MM.1S (cell line): ENCODE measurements around the gene NAMPT.

Experiments
- DNase-seq: peaks from one replicate; pipeline ENCODE4 v3.0.0-alpha.2; 2015
- H2AFZ ChIP-seq: fragments of 300-600 bp; sonication (generic); 2 replicates; pipeline ENCODE4 v1.6.0; 2016; ENCODE audit warnings: antibody characterized with exemption, low read length
- H3F3A ChIP-seq: fragments of 300-600 bp; sonication (generic); 2 replicates; pipeline ENCODE4 v1.6.1; 2016; ENCODE audit warnings: mild to moderate bottlenecking, antibody characterized with exemption, low read length, moderate library complexity, mixed read lengths; ENCODE audit not compliant: insufficient read depth
- H3K27ac ChIP-seq: fragments of 300-600 bp; sonication (generic); 2 replicates; pipeline ENCODE4 v1.5.1; 2016; ENCODE audit warnings: mild to moderate bottlenecking, low read length
- H3K27me3 ChIP-seq: fragments of 300-600 bp; sonication (generic); replicated peaks from 2 replicates; pipeline ENCODE4 v1.6.0; 2016; ENCODE audit warnings: low read length; ENCODE audit not compliant: insufficient read depth
- H3K36me3 ChIP-seq: fragments of 300-600 bp; sonication (generic); replicated peaks from 2 replicates; pipeline ENCODE4 v1.6.1; 2016; ENCODE audit warnings: mild to moderate bottlenecking, low read length, mixed read lengths; ENCODE audit not compliant: insufficient read depth
- H3K4me1 ChIP-seq: fragments of 300-600 bp; sonication (generic); 2 replicates; pipeline ENCODE4 v1.6.1; 2016; ENCODE audit warnings: low read length, mixed read lengths
- H3K4me2 ChIP-seq: fragments of 300-600 bp; sonication (generic); 2 replicates; pipeline ENCODE4 v1.6.0; 2016; ENCODE audit warnings: low read depth, low read length
- H3K4me3 ChIP-seq: fragments of 300-600 bp; sonication (generic); 2 replicates; pipeline ENCODE4 v1.5.1; 2016; ENCODE audit warnings: low read length, mixed read lengths
- H3K79me2 ChIP-seq: fragments of 300-600 bp; sonication (generic); 2 replicates; pipeline ENCODE4 v1.6.1; 2016; ENCODE audit warnings: mixed run types, low read length, mixed read lengths
- H3K9ac ChIP-seq: fragments of 300-600 bp; sonication (generic); 2 replicates; pipeline ENCODE4 v1.6.1; 2016; ENCODE audit warnings: low read length, mixed read lengths
- H3K9me2 ChIP-seq: fragments of 300-600 bp; sonication (generic); replicated peaks from 2 replicates; pipeline ENCODE4 v1.6.1; 2016; ENCODE audit warnings: mild to moderate bottlenecking, low read length, mixed read lengths; ENCODE audit not compliant: insufficient read depth
- H3K9me3 ChIP-seq: fragments of 300-600 bp; sonication (generic); replicated peaks from 2 replicates; pipeline ENCODE4 v1.6.1; 2016; ENCODE audit warnings: mild to moderate bottlenecking, low read length, mixed read lengths; ENCODE audit not compliant: insufficient read depth
- H4K20me1 ChIP-seq: fragments of 300-600 bp; sonication (generic); 2 replicates; pipeline ENCODE4 v1.6.1; 2016; ENCODE audit warnings: mild to moderate bottlenecking, low read length, moderate library complexity, mixed read lengths; ENCODE audit not compliant: insufficient read depth
- CTCF ChIP-seq: fragments of 300-600 bp; sonication (generic); IDR thresholded peaks from 2 replicates; pipeline ENCODE4 v1.5.1; 2016; ENCODE audit warnings: antibody characterized with exemption, low read length, mixed read lengths
- EZH2 ChIP-seq: fragments of 300-600 bp; sonication (generic); optimal IDR thresholded peaks from 2 replicates; pipeline ENCODE3; 2017; ENCODE audit warnings: low read depth, mild to moderate bottlenecking, antibody characterized with exemption, low read length, mixed read lengths
- EZH2phosphoT487 ChIP-seq: fragments of 300-600 bp; sonication (generic); IDR thresholded peaks from 2 replicates; pipeline ENCODE4 v1.6.1; 2018; ENCODE audit warnings: antibody characterized with exemption, low read length

NAMPT gene

GRCh38 chr7:106247841-106248240, 36.9 kb downstream of the NAMPT start:
- H2AFZ ChIP-seq: no peak overlapping the region
- TF ChIP-seq EZH2 (no peak), EZH2phosphoT487 (no peak), CTCF (no peak)
- H3K9me2 ChIP-seq: no peaks in the 10 kb centered on the region
- no peaks in the 10 kb centered on the region for H3F3A ChIP-seq
- H3K4me2 ChIP-seq: no peak overlapping the region
- H3K27me3 ChIP-seq: no peaks in the 10 kb centered on the region
- no peak overlapping the region for H3K27ac ChIP-seq
- H3K79me2 ChIP-seq: no peaks in the 10 kb centered on the region
- H3K9me3 ChIP-seq: no peaks in the 10 kb centered on the region
- no peaks in the 10 kb centered on the region for H4K20me1 ChIP-seq
- peaks cover 35% of the 10 kb centered on the region for H3K36me3 ChIP-seq
- no peak overlapping the region for H3K9ac ChIP-seq
- 0 out of 2 replicates have a peak, but pooled peaks cover 3% of the 10 kb centered on the region for H3K4me1 ChIP-seq
- H3K4me3 ChIP-seq: no peak overlapping the region
- DNase-seq: no peak

- H3K27me3 ChIP-seq: no peaks in the 10 kb centered on the region
- peaks cover 28% of the 10 kb centered on the region for H3K36me3 ChIP-seq
- no peak overlapping the region for H3K9ac ChIP-seq
- DNase-seq: no peak
- TF ChIP-seq EZH2phosphoT487 (no peak), CTCF (no peak), EZH2 (no peak)
- no peak overlapping the region for H3K27ac ChIP-seq
- H2AFZ ChIP-seq: no peak overlapping the region
- H3K79me2 ChIP-seq: no peaks in the 10 kb centered on the region
- H3K4me3 ChIP-seq: no peak overlapping the region
- no peaks in the 10 kb centered on the region; the same call in 1 of the 2 replicates for H3F3A ChIP-seq
- H3K9me2 ChIP-seq: no peaks in the 10 kb centered on the region
- no peaks in the 10 kb centered on the region for H3K9me3 ChIP-seq
- H3K4me2 ChIP-seq: no peak overlapping the region
- no peaks in the 10 kb centered on the region for H4K20me1 ChIP-seq
- 0 out of 2 replicates have a peak, but pooled peaks cover 3% of the 10 kb centered on the region for H3K4me1 ChIP-seq
Observed at GRCh38 chr7:106246902-106247711, 37.7 kb downstream of the NAMPT start.

- Histone ChIP-seq H3K27ac (no peak overlapping the region), H3K27me3 (no peaks in the 10 kb centered on the region), H3K4me3 (no peak overlapping the region), H3K9me2 (no peaks in the 10 kb centered on the region), H3K4me1 (no peaks in the 10 kb centered on the region), H3K79me2 (no peaks in the 10 kb centered on the region), H3F3A (no peaks in the 10 kb centered on the region; the same call in 1 of the 2 replicates), H3K9me3 (no peaks in the 10 kb centered on the region), H3K36me3 (peaks cover 13% of the 10 kb centered on the region), H3K9ac (no peak overlapping the region), H2AFZ (no peak overlapping the region), H3K4me2 (no peak overlapping the region), H4K20me1 (no peaks in the 10 kb centered on the region)
- no peak for DNase-seq
- TF ChIP-seq EZH2 (no peak), CTCF (no peak), EZH2phosphoT487 (no peak)
Observed at GRCh38 chr7:106243893-106244292, 40.9 kb downstream of the NAMPT start.
